Activated T-helper 2 cell treated with anti-CD3 and anti-CD28 coated beads, Interferon-gamma antibody, Interleukin-2, Interleukin-4, amounts not matched to agents 10 μg/mL and 5 μg/mL and 100 μg/mL, durations not matched to agents 14 hours and 24 hours and 36 hours (primary cell): Measurements from ENCODE around the gene NADK2. TPM values are rescaled to one million over a fixed set of nuclear protein-coding genes. Genes with fewer than 3 reads are reported as not detected.
"Not testable (repeated sequence)": the region's sequence is repeated elsewhere in the genome, so short reads cannot be mapped to it uniquely, and the experiment has no call there.

Source experiments
- DNase-seq: peaks from one replicate; pipeline ENCODE4 v3.0.0; 2021; ENCODE audit warnings: low spot score
- H3K27ac Mint-ChIP-seq: one replicate; pipeline ENCODE4 v1.8.0; 2021; ENCODE audit warnings: mixed read lengths
- H3K27me3 Mint-ChIP-seq: one replicate; pipeline ENCODE4 v1.8.0; 2021; ENCODE audit warnings: low read depth, mixed read lengths
- H3K36me3 Mint-ChIP-seq: one replicate; pipeline ENCODE4 v1.8.0; 2021; ENCODE audit warnings: low read depth, mixed read lengths
- H3K4me1 Mint-ChIP-seq: one replicate; pipeline ENCODE4 v1.8.0; 2021; ENCODE audit warnings: low read depth, mixed read lengths
- H3K4me3 Mint-ChIP-seq: one replicate; pipeline ENCODE4 v1.8.0; 2021; ENCODE audit warnings: low read depth, mild to moderate bottlenecking, moderate library complexity, mixed read lengths
- H3K9me3 Mint-ChIP-seq: one replicate; pipeline ENCODE4 v1.8.0; 2021; ENCODE audit warnings: mixed read lengths
- intact Hi-C: fragments of 100-400 bp; cut with micrococcal nuclease; formaldehyde crosslinking; loops from one replicate; pipeline ENCODE4 v1.15.1; 2023
- total RNA-seq: library from RNA; stranded (reverse); gene quantifications from 2 replicates; pipeline ENCODE4 v1.2.3, GENCODE V29; 2022

NADK2 gene
- total RNA-seq, 1 donor from 2014 or later = 19.4 TPM

GRCh38 chr5:36215910-36216309 is 25.8 kb downstream of the NADK2 start:
- H3K4me1 Mint-ChIP-seq = no peaks in the 10 kb centered on the region
- intact Hi-C loops = no loop called here
- peaks cover 5% of the 10 kb centered on the region for H3K36me3 Mint-ChIP-seq
- H3K9me3 Mint-ChIP-seq = no peaks in the 10 kb centered on the region
- DNase-seq = no peak
- H3K4me3 Mint-ChIP-seq = no peak overlapping the region
- no peaks in the 10 kb centered on the region for H3K27me3 Mint-ChIP-seq
- H3K27ac Mint-ChIP-seq = no peak overlapping the region

- Mint-ChIP-seq H3K4me1 (no peaks in the 10 kb centered on the region), H3K9me3 (no peaks in the 10 kb centered on the region), H3K27ac (no peak overlapping the region), H3K4me3 (no peak overlapping the region), H3K36me3 (peaks cover 5% of the 10 kb centered on the region), H3K27me3 (no peaks in the 10 kb centered on the region)
- no peak for DNase-seq
- intact Hi-C loops = no loop called here
Observed at GRCh38 chr5:36214436-36214835, 27.3 kb downstream of the NADK2 start.

- Mint-ChIP-seq H3K9me3 (no peaks in the 10 kb centered on the region), H3K36me3 (peaks cover 21% of the 10 kb centered on the region), H3K27ac (no peak overlapping the region), H3K4me3 (no peak overlapping the region), H3K4me1 (no peaks in the 10 kb centered on the region), H3K27me3 (no peaks in the 10 kb centered on the region)
- no peak for DNase-seq
- intact Hi-C loops = no loop called here
Observed at GRCh38 chr5:36209664-36210063, 32.1 kb downstream of the NADK2 start.

- H3K4me3 Mint-ChIP-seq = no peak overlapping the region
- DNase-seq = no peak
- no peaks in the 10 kb centered on the region for H3K27me3 Mint-ChIP-seq
- H3K9me3 Mint-ChIP-seq = no peaks in the 10 kb centered on the region
- intact Hi-C loops = no loop called here
- no peak overlapping the region for H3K27ac Mint-ChIP-seq
- no peaks in the 10 kb centered on the region for H3K4me1 Mint-ChIP-seq
- peaks cover 21% of the 10 kb centered on the region for H3K36me3 Mint-ChIP-seq
Observed at GRCh38 chr5:36208786-36209185, 32.9 kb downstream of the NADK2 start.

- Mint-ChIP-seq H3K27ac (no peak overlapping the region), H3K27me3 (no peaks in the 10 kb centered on the region), H3K36me3 (peaks cover 16% of the 10 kb centered on the region), H3K4me1 (no peaks in the 10 kb centered on the region), H3K9me3 (no peaks in the 10 kb centered on the region), H3K4me3 (no peak overlapping the region)
- intact Hi-C loops = no loop called here
- DNase-seq = no peak
Observed at GRCh38 chr5:36206913-36207312, 34.8 kb downstream of the NADK2 start.

- Mint-ChIP-seq H3K27me3 (no peaks in the 10 kb centered on the region), H3K9me3 (no peaks in the 10 kb centered on the region), H3K4me1 (no peaks in the 10 kb centered on the region), H3K27ac (no peak overlapping the region), H3K36me3 (peaks cover 16% of the 10 kb centered on the region), H3K4me3 (no peak overlapping the region)
- DNase-seq = no peak
- intact Hi-C loops = no loop called here
Observed at GRCh38 chr5:36205329-36205728, 36.4 kb downstream of the NADK2 start.

- Mint-ChIP-seq H3K4me1 (no peaks in the 10 kb centered on the region), H3K36me3 (peaks cover 18% of the 10 kb centered on the region), H3K9me3 (no peaks in the 10 kb centered on the region), H3K27ac (no peak overlapping the region), H3K27me3 (no peaks in the 10 kb centered on the region), H3K4me3 (no peak overlapping the region)
- DNase-seq = no peak
- intact Hi-C loops = no loop called here
Observed at GRCh38 chr5:36202521-36202961, 39.2 kb downstream of the NADK2 start.

GRCh38 chr5:36200513-36200912 is 41.2 kb downstream of the NADK2 start:
- H3K36me3 Mint-ChIP-seq = peaks cover 15% of the 10 kb centered on the region
- H3K9me3 Mint-ChIP-seq = no peaks in the 10 kb centered on the region
- H3K27ac Mint-ChIP-seq = no peak overlapping the region
- intact Hi-C loops = no loop called here
- no peak overlapping the region for H3K4me3 Mint-ChIP-seq
- no peaks in the 10 kb centered on the region for H3K27me3 Mint-ChIP-seq
- H3K4me1 Mint-ChIP-seq = no peaks in the 10 kb centered on the region
- DNase-seq = no peak

- Mint-ChIP-seq H3K36me3 (peaks cover 16% of the 10 kb centered on the region), H3K9me3 (no peaks in the 10 kb centered on the region), H3K4me3 (no peak overlapping the region), H3K27me3 (no peaks in the 10 kb centered on the region), H3K27ac (no peak overlapping the region), H3K4me1 (no peaks in the 10 kb centered on the region)
- no peak for DNase-seq
- intact Hi-C loops = no loop called here
Observed at GRCh38 chr5:36199620-36200019, 42.1 kb downstream of the NADK2 start.

GRCh38 chr5:36198783-36199182 is 42.9 kb downstream of the NADK2 start:
- DNase-seq, H3K27me3 Mint-ChIP-seq, H3K4me1 Mint-ChIP-seq, H3K9me3 Mint-ChIP-seq, H3K27ac Mint-ChIP-seq, H3K4me3 Mint-ChIP-seq, intact Hi-C loops: not testable (repeated sequence)
- peaks cover 16% of the 10 kb centered on the region for H3K36me3 Mint-ChIP-seq

- Mint-ChIP-seq H3K4me3 (no peak overlapping the region), H3K36me3 (peaks cover 19% of the 10 kb centered on the region), H3K27ac (no peak overlapping the region), H3K9me3 (no peaks in the 10 kb centered on the region), H3K4me1 (no peaks in the 10 kb centered on the region), H3K27me3 (no peaks in the 10 kb centered on the region)
- no peak for DNase-seq
- intact Hi-C loops = no loop called here
Observed at GRCh38 chr5:36198281-36198680, 43.4 kb downstream of the NADK2 start.

- intact Hi-C loops = no loop called here
- Mint-ChIP-seq H3K27me3 (no peaks in the 10 kb centered on the region), H3K4me1 (no peaks in the 10 kb centered on the region), H3K27ac (no peak overlapping the region), H3K9me3 (no peaks in the 10 kb centered on the region), H3K4me3 (no peak overlapping the region), H3K36me3 (peaks cover 48% of the 10 kb centered on the region)
- DNase-seq = no peak
Observed at GRCh38 chr5:36193746-36194145, 48.0 kb downstream of the NADK2 start.

- H3K9me3 Mint-ChIP-seq, H3K27me3 Mint-ChIP-seq, H3K27ac Mint-ChIP-seq, DNase-seq, H3K4me3 Mint-ChIP-seq, intact Hi-C loops, H3K4me1 Mint-ChIP-seq: not testable (repeated sequence)
- peaks cover 83% of the 10 kb centered on the region for H3K36me3 Mint-ChIP-seq
Observed at GRCh38 chr5:36184408-36184807, 57.3 kb downstream of the NADK2 start.

GRCh38 chr5:36181774-36182173 is 60.0 kb downstream of the NADK2 start:
- no peak for DNase-seq
- Mint-ChIP-seq H3K4me1 (no peaks in the 10 kb centered on the region), H3K36me3 (peaks cover 77% of the 10 kb centered on the region), H3K27me3 (no peaks in the 10 kb centered on the region), H3K4me3 (no peak overlapping the region), H3K9me3 (no peaks in the 10 kb centered on the region), H3K27ac (no peak overlapping the region)
- intact Hi-C loops = no loop called here
